Right ventricle myocardium superior (tissue), 1 donor: ENCODE data around the gene LRRC72. TPM values are rescaled to one million over a fixed set of nuclear protein-coding genes. Genes with fewer than 3 reads are reported as not detected.
"Not testable (repeated sequence)": the region's sequence is repeated elsewhere in the genome, so short reads cannot be mapped to it uniquely, and the experiment has no call there.

ENCODE experiments used
- ATAC-seq: fragments of 200-7000 bp; cut with Tn5 transposase; one replicate; pipeline ENCODE4 v1.9.1; 2020; ENCODE audit warnings: mild to moderate bottlenecking; ENCODE audit not compliant: poor library complexity
- DNase-seq: peaks from one replicate; pipeline ENCODE4 v3.0.0-alpha.2; 2020
- intact Hi-C: fragments of 100-400 bp; cut with DNase I; formaldehyde crosslinking; loops from one replicate; pipeline ENCODE4 v1.11.2; 2022
- long read RNA-seq: library from polyadenylated mRNA; unstranded; transcript quantifications from one replicate; pipeline ENCODE4 v2.0.0, GENCODE V29; 2021
- total RNA-seq: library from RNA; stranded (reverse); fragmentation: NEBNext Ultra II Directional; extraction: Animal tissue kit (Norgen Biotek cat#: 25700); gene quantifications from one replicate; pipeline ENCODE4 v1.2.1, GENCODE V29; 2021
- donor health status: DM: no; HTN: yes; CAD: no; lungs with severe emphysema.

The LRRC72 gene
- not detected for total RNA-seq
- long read RNA-seq, result 0 reads

GRCh38 chr7:16526742-16527540 lies at the start of gene LRRC72:
TSS of gene LRRC72 (plus strand) at chr7:16526825. CDS start at chr7:16526953, 128 bp downstream.
- intact Hi-C loops, result no loop called here
- ATAC-seq, result no peak

DNA sequence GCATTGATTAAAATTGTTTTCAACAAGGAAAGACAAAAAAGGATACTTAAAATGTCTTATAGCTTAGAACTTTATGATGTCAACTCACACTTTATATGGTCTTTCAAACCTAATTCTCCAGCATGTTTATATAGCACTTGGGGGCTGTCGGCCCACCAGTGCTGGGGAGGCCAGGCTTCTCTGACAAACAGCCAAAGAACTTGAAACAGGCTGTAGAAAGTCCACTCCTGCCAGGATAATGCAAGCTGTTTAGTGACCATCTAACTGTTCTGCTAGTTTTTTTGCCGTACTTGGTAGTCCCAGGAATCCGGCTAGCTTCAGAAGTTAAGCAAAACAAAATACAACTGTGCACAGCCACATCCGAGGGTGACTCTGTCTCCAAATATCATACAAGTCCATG lies 47.5 kb upstream of the LRRC72 start:
- no peak for ATAC-seq
- intact Hi-C loops, result no loop called here
- no peak for DNase-seq

More at GRCh38 chr7:16526742-16527540, at the start of gene LRRC72:
- no peak for DNase-seq

DNA sequence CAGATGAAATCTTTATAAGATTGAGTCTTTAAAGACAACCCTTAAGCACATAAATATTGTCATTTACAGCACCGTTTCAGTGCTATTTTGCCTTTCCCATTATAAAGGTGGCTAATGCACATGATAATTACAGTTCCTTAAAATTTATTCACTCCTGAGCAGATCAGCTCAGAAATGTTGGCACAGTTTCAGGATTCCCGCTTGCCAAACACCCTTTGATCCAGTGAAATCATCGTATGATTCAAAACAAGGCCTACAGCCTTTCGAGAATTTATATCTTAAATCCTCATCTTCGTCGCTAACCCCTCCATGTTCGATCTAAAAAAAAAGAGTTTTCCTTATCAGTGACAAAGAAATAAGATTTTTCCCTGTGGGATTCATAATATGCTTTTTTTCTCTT lies 47.0 kb upstream of the LRRC72 start:
- ATAC-seq (no peak), DNase-seq (no peak)
- intact Hi-C loops, result no loop called here

DNA sequence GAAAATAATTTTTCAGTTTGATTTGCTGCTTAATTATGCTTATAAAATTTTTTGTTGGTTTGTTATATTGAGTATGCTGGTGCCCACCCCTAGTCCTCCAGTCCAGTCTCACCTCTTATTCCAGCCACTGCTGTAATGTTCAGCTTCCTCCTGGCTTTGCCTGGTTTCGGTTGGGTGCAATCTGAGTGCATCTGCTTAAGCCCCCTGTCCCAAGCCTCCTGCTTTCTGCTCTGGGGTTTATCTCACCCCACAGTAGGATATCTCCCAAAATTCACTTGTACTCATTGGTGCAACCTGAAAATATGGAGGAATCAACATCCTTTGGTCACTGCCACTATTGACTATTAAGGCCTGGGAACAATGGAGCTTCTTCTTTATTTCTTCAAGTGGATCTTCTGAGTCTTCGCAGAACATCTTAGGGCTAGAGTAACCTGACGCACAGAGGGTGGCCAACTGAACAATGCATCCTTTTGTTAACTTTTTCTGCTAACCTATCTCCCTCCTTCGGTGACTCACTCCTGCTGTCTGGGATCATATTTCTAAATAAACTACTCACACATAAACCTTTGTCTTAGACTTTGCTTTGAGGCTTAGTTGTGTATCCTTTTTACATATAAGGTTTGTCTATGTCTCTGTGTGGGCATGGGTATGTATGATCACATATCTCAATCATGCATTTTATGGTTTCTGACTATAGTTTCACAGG lies 42.0 kb upstream of the LRRC72 start:
- ATAC-seq (no peak), DNase-seq (no peak)
- intact Hi-C loops, result no loop called here

GRCh38 chr7:16491148-16491547 lies 35.5 kb upstream of the LRRC72 start:
- intact Hi-C loops, result no loop called here
- ATAC-seq (no peak), DNase-seq (no peak)

DNA sequence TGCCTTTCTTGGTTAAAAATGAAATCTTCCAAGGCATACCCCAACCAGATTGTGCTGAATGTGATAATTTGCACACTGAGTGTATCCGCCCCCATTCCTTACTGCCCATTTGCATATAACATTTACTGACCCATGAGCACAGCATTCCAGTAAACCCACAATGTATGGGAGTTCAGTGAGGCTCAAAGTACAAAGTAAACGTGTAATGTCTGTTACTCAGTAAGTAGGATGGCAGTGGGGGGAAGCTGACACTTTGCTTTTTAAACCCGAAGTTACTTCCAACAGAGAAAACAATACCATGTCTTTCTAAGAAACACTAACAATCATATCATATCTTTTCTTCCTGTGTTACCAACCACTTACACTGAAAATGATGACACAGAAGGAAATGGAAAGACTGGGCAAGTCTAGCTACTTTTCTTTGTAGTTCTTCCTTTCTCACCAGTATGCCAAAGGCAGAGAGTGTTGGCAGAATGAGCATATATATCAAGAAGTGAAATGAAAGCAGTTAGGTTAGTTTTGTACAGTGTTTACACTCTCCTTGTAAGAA lies 34.0 kb upstream of the LRRC72 start:
- intact Hi-C loops, result no loop called here
- ATAC-seq (no peak), DNase-seq (no peak)

DNA sequence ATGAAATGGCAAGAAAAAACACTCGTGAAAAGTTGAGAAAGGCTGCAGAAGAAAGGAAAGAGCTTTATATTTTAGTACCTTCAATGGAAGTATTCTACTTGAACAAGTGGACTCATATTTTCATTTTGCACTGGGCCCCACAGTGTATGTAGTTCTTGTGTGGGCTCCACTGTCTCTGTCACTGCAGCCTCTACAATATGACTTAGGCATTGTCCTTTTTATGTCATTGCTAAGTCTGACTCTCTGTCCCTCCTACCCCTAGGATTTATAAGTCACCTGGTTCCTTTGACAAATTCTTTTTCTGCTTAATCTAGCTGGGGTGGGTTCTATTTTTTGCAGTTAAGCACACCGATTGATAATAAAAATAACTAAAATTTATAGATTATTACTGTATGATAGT lies 33.4 kb upstream of the LRRC72 start:
- DNase-seq (no peak), ATAC-seq (no peak)
- intact Hi-C loops, result no loop called here

DNA sequence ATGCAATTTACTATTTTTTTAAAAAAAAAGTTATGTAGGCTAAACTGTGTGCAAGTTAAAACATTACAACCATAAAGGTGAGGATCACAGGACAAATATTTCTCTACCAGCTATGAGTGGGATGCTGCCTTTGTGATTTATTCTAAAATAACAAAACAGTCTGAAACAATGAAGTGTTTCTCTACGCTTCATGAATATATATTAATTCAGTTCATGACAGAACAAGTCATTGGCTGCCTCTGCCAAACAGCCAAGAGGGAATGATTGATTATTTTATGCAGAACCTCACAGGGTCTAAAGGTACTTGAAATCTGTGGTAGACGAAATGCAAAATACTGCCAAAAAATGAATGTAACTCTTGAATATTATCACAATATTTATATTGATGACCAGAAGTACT lies 32.1 kb upstream of the LRRC72 start:
- intact Hi-C loops, result no loop called here
- DNase-seq (no peak), ATAC-seq (no peak)

DNA sequence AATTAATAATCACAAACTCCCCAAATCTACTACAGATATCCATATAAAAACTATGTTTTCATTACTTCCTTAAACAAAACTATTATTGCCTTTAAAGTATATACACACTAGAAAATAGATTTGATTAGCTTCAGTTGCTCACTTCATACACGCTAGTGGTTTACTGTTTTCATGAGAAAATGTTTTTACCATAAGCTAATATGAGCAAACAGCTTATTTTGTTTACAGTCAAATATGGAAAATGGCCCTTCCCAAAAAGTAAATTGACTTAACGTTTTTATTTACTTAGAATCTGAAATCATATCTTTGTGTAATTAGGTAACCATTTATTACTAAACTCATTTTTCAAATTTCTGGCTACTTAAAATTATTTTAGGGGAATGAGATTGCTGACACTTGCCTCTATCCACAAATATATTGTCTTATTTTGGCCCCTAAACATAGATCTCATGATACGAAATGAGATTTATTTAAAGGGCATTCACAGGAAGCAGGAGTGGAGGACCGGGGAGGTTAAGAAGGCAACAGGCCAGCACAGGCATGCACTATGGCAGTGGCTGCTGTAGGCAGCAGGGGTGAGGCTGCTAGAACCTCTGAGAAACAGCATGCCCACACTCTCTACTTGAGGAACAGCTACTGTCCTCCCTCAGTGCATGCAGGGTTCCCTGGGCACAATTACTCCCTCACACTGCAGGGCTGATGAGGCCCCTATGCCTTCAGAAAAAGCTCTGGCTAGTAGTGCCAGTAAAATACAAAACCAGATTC lies 31.5 kb upstream of the LRRC72 start:
- intact Hi-C loops, result no loop called here
- DNase-seq (no peak), ATAC-seq (no peak)

- DNase-seq (no peak), ATAC-seq (no peak)
- intact Hi-C loops, result no loop called here
These were observed 28.5 kb upstream of the LRRC72 start for GRCh38 chr7:16498122-16498521.

DNA sequence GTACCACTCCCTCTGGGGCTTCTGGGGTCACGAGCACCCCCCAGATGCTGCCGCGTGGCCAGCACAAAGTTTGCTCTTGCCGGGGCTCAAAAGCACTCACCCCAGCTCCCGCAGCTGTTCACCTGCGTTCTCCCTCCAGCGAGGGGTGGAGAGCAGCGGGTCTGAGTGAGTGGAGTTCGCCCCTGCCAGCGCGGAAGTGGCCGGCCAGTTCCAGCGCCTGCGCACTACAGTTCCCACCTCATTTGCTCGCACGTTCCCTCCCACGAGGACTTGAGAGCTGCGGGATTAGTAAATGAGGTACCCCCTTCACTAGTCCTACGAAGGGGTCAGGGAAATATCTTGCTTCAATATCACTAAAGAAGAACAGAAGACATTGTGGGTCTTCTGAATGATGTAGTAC lies 24.3 kb upstream of the LRRC72 start:
- ATAC-seq (no peak), DNase-seq (no peak)
- intact Hi-C loops, result no loop called here

DNA sequence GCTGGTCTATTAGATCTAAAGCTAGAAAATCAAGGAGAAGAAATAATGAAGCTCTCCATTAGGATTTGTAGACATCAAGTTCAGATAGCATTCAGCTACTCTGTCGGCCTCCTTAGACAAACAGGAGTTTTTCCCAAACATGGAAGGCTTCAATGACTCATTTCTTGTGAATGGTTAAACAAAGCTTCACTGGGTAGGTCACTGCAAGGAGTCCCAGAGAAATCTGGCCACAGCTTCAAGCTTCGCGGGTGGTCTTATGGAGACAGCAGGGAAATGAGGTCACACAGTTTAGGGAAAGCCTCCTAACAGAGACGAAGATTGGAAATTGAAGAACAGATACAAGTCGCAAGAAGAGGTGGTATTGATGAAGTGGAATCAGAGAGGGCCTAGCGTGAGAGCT lies 22.6 kb upstream of the LRRC72 start:
- DNase-seq (no peak), ATAC-seq (no peak)
- intact Hi-C loops, result no loop called here

DNA sequence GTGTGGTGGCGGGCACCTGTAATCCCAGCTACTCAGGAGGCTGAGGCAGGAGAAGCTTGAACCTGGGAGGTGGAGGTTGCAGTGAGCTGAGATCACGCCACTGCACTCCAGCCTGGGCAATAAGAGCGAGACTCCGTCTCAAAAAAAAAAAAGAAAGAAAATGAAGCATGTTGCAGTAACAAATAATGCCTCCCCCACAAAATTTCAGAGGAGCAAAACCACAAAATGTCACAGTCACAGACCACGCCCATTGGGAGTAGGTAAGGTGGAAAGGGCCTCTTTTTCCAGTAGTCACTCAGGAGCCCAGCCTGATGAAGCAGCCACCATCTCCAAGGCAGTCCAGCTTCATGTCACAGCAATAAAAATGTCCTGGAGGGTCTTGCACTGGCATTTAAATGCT lies 20.2 kb upstream of the LRRC72 start:
- intact Hi-C loops, DNase-seq, ATAC-seq: not testable (repeated sequence)

GRCh38 chr7:16509829-16510228 lies 16.8 kb upstream of the LRRC72 start:
- no peak for ATAC-seq

GRCh38 chr7:16511314-16511713 lies 15.3 kb upstream of the LRRC72 start:
- ATAC-seq (no peak), DNase-seq (no peak)
- intact Hi-C loops, result no loop called here

More at GRCh38 chr7:16509829-16510228, 16.8 kb upstream of the LRRC72 start:
- intact Hi-C loops, result no loop called here
- DNase-seq, result no peak

- intact Hi-C loops, result no loop called here
- ATAC-seq, result no peak
- no peak for DNase-seq
These were observed 14.5 kb upstream of the LRRC72 start for GRCh38 chr7:16512097-16512496.

GRCh38 chr7:16514271-16514670 lies 12.4 kb upstream of the LRRC72 start:
- DNase-seq (no peak), ATAC-seq (no peak)
- intact Hi-C loops, result no loop called here

- no peak for ATAC-seq
- no peak for DNase-seq
- intact Hi-C loops, result no loop called here
These were observed 11.9 kb upstream of the LRRC72 start for GRCh38 chr7:16514729-16515128.
